Caco-2 (cell line): Measurements from ENCODE around the gene SMIM23. TPM values are rescaled to one million over a fixed set of nuclear protein-coding genes. Genes with fewer than 3 reads are reported as not detected.
A peak's percentile ranks its signal among the peaks of the same experiment; 100 is the strongest.

Source experiments
- BruUV-seq: library from RNA; stranded (reverse); fragments of 400-500 nt; replicated peaks from 2 replicates; lab custom pipeline; 2021; lab: Mats Ljungman, UMichigan
- CTCF ChIA-PET: fragments of 300-600 bp; sonication (Branson Sonifier 250); formaldehyde crosslinking; loops from one replicate; lab custom pipeline; 2022; ENCODE audit warnings: antibody characterized with exemption; lab: Charles Lee
- POLR2A ChIA-PET: fragments of 300-600 bp; sonication (Branson Sonifier 250); formaldehyde crosslinking; loops from one replicate; lab custom pipeline; 2022; ENCODE audit warnings: antibody characterized with exemption; lab: Charles Lee
- DNase-seq, 2 experiments: peaks; one replicate each; pipeline versions ENCODE4 v3.0.0 to v3.0.0-alpha.2; 2020 to 2022
- H3K27me3 ChIP-seq: replicated peaks from 2 replicates; pipeline ENCODE4 v1.6.0; 2011; ENCODE audit warnings: low read length; ENCODE audit not compliant: control insufficient read depth, insufficient read depth
- H3K36me3 ChIP-seq: 2 replicates; pipeline ENCODE4 v1.5.1; 2011; ENCODE audit warnings: low read length; ENCODE audit not compliant: control insufficient read depth, insufficient read depth
- H3K4me1 ChIP-seq: fragments of 250-450 bp; sonication (Bioruptor Pico); 2 replicates; pipeline ENCODE4 v1.5.1; 2020; ENCODE audit warnings: mild to moderate bottlenecking
- H3K4me3 ChIP-seq: 2 replicates; pipeline ENCODE4 v1.5.1; 2011; ENCODE audit warnings: low read depth, mild to moderate bottlenecking, control low read depth, low read length
- H3K9me3 ChIP-seq: fragments of 250-450 bp; sonication (Bioruptor Pico); 2 replicates; pipeline ENCODE4 v1.5.1; 2020; ENCODE audit warnings: mild to moderate bottlenecking, moderate library complexity
- H3K27ac Mint-ChIP-seq: one replicate; pipeline ENCODE4 v1.8.0; 2022; ENCODE audit warnings: mixed read lengths; ENCODE audit not compliant: unreplicated experiment
- H3K27me3 Mint-ChIP-seq: one replicate; pipeline ENCODE4 v1.8.0; 2022; ENCODE audit warnings: mixed read lengths; ENCODE audit not compliant: insufficient read depth, unreplicated experiment
- H3K36me3 Mint-ChIP-seq: one replicate; pipeline ENCODE4 v1.8.0; 2022; ENCODE audit warnings: mild to moderate bottlenecking, mixed read lengths; ENCODE audit not compliant: insufficient read depth, unreplicated experiment
- H3K4me1 Mint-ChIP-seq: one replicate; pipeline ENCODE4 v1.8.0; 2022; ENCODE audit warnings: low read depth, mixed read lengths; ENCODE audit not compliant: unreplicated experiment
- H3K4me3 Mint-ChIP-seq: one replicate; pipeline ENCODE4 v1.8.0; 2022; ENCODE audit warnings: mild to moderate bottlenecking, moderate library complexity, mixed read lengths; ENCODE audit not compliant: unreplicated experiment
- H3K9me3 Mint-ChIP-seq: one replicate; pipeline ENCODE4 v1.8.0; 2022; ENCODE audit warnings: mixed read lengths; ENCODE audit not compliant: unreplicated experiment
- CTCF ChIP-seq, 2 experiments: fragments of 200-600 bp in 1 of 2; IDR thresholded peaks; 1 replicate in 1 of 2; 2 replicates in 1 of 2; pipeline versions ENCODE4 v1.5.1 to v1.8.0; 2011 to 2022; ENCODE audit warnings: antibody characterized with exemption in 1 of 2, control low read depth in 1 of 2, inconsistent platforms in 1 of 2, low read depth in 1 of 2, low read length in 1 of 2, mild to moderate bottlenecking in 1 of 2, moderate library complexity in 1 of 2; ENCODE audit not compliant: insufficient read depth in 1 of 2, severe bottlenecking in 1 of 2, unreplicated experiment in 1 of 2
- intact Hi-C: fragments of 100-400 bp; cut with micrococcal nuclease; formaldehyde crosslinking; loops from one replicate; pipeline ENCODE4 v1.10.0; 2022; ENCODE audit not compliant: unreplicated experiment
- total RNA-seq: library from RNA; stranded (reverse); gene quantifications from 2 replicates; pipeline ENCODE4 v1.2.3, GENCODE V29; 2022

SMIM23 gene
- total RNA-seq, 1 experiment from 2014 or later: not detected

DNA sequence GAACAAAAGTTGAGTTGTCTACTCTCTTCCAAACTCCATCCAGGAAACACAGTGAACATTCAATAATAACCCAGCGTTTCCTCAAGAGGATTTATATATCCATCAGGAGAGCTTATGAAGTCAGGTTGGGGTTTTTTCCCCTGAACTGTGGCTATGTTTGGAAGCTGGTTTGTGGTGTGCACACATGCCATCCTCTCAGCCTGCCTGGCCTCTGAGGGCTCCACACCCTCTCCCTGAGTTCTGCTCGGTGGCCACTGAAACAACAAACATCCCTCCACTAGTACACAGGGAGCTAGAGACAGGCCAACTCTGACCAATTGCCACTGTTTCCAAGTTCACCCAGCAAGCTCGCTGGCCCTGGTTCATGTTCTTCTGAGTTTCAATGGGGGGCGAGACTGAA lies 35.7 kb downstream of the SMIM23 start:
- H3K27ac Mint-ChIP-seq: no peak overlapping the region
- no peaks in the 10 kb centered on the region for H3K9me3 Mint-ChIP-seq
- no peak for TF ChIP-seq CTCF (IDR thresholded peaks at IDR 0.05; ENCODE audit: insufficient read depth in 1 of 2, low read depth in 1 of 2, low read length in 1 of 2, severe bottlenecking in 1 of 2, unreplicated experiment in 1 of 2)
- peaks cover 18% of the 10 kb centered on the region for H3K4me1 ChIP-seq
- H3K36me3 ChIP-seq: no peaks in the 10 kb centered on the region
- H3K4me1 Mint-ChIP-seq: peaks cover 15% of the 10 kb centered on the region
- no peak for DNase-seq
- BruUV-seq: no TSS peak
- no peaks in the 10 kb centered on the region for H3K27me3 Mint-ChIP-seq
- POLR2A ChIA-PET: no interaction called here
- no peak overlapping the region for H3K4me3 Mint-ChIP-seq
- CTCF ChIA-PET: no interaction called here
- H3K36me3 Mint-ChIP-seq: peaks cover 6% of the 10 kb centered on the region
- no peaks in the 10 kb centered on the region for H3K27me3 ChIP-seq
- H3K9me3 ChIP-seq: no peaks in the 10 kb centered on the region
- no peak overlapping the region for H3K4me3 ChIP-seq
- intact Hi-C loops: no loop called here

DNA sequence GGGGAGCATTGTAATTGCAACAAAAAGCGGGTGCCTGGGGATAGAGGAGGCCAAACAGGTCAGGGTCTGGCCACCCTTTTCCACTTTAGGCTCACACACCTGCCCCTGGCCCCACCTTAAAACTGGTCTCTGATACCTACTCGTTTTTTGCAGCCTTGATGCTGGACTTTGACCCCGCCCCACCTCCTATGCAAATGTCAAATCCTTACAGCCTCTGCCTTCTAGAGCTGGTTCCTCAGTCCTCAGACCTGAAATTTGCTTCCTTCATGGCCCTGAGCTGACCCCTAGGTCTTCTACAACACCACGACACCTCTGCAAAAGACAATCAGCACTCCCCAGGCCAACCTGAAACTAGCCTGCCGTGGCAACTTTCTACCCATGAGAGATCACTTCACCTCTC lies 37.7 kb downstream of the SMIM23 start:
- Histone ChIP-seq H3K4me1 (peaks cover 15% of the 10 kb centered on the region), H3K9me3 (no peaks in the 10 kb centered on the region), H3K27me3 (no peaks in the 10 kb centered on the region), H3K4me3 (no peak overlapping the region), H3K36me3 (no peaks in the 10 kb centered on the region)
- TF ChIP-seq CTCF (IDR thresholded peaks at IDR 0.05; ENCODE audit: insufficient read depth in 1 of 2, low read depth in 1 of 2, low read length in 1 of 2, severe bottlenecking in 1 of 2, unreplicated experiment in 1 of 2): no peak
- no peak overlapping the region for H3K27ac Mint-ChIP-seq
- ChIA-PET CTCF (interaction anchor here (1.0 kb wide), 1 partner anchor 404 kb away, joined by 3 read pairs; the partner anchor contains the start of gene FGF18), POLR2A (no interaction called here)
- no peaks in the 10 kb centered on the region for H3K27me3 Mint-ChIP-seq
- intact Hi-C loops: no loop called here
- no peaks in the 10 kb centered on the region for H3K9me3 Mint-ChIP-seq
- peaks cover 6% of the 10 kb centered on the region for H3K36me3 Mint-ChIP-seq
- no peak overlapping the region for H3K4me3 Mint-ChIP-seq
- H3K4me1 Mint-ChIP-seq: peaks cover 7% of the 10 kb centered on the region
- DNase-seq: peak; percentile 76 to 79
- no TSS peak for BruUV-seq

DNA sequence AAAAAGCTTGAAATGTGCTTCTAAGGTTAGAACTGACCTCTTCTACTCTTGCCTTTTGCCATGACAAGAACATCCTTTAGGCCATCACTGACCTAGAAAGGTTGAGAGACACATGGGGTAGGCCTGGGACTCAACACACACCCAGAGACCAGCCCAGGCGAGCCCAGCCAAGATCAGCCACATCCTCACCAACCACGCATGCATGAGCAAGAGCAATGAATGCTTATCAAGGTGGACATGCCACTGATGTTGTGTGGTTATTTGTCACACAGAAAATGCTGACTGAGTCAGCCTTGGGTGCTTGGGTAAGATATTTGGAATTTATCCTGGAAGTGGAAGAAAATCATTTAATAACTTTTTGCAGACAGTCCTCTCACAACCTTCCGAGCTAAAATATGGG lies 39.4 kb downstream of the SMIM23 start:
- no peaks in the 10 kb centered on the region for H3K9me3 ChIP-seq
- BruUV-seq: no TSS peak
- no peak overlapping the region for H3K4me3 ChIP-seq
- TF ChIP-seq CTCF (IDR thresholded peaks at IDR 0.05; ENCODE audit: insufficient read depth in 1 of 2, low read depth in 1 of 2, low read length in 1 of 2, severe bottlenecking in 1 of 2, unreplicated experiment in 1 of 2): no peak
- H3K36me3 Mint-ChIP-seq: peaks cover 6% of the 10 kb centered on the region
- ChIA-PET CTCF (no interaction called here), POLR2A (no interaction called here)
- H3K27me3 ChIP-seq: no peaks in the 10 kb centered on the region
- no peak overlapping the region for H3K4me3 Mint-ChIP-seq
- no peaks in the 10 kb centered on the region for H3K27me3 Mint-ChIP-seq
- peaks cover 15% of the 10 kb centered on the region for H3K4me1 ChIP-seq
- peaks cover 7% of the 10 kb centered on the region for H3K4me1 Mint-ChIP-seq
- H3K9me3 Mint-ChIP-seq: no peaks in the 10 kb centered on the region
- H3K36me3 ChIP-seq: no peaks in the 10 kb centered on the region
- intact Hi-C loops: no loop called here
- H3K27ac Mint-ChIP-seq: no peak overlapping the region
- no peak for DNase-seq
